HG02798 (cell line): ENCODE results near the gene SLC23A2.
"Not testable (repeated sequence)": the region's sequence is repeated elsewhere in the genome, so short reads cannot be mapped to it uniquely, and the experiment has no call there.

Experiments
- ATAC-seq: cut with Tn5 transposase; IDR thresholded peaks from one replicate; pipeline ENCODE4 v1.9.1; 2021; ENCODE audit warnings: mild to moderate bottlenecking; ENCODE audit not compliant: unreplicated experiment, poor library complexity

SLC23A2 gene

GRCh38 chr20:4856022-4856755 lies 145.1 kb downstream of the SLC23A2 start:
- ATAC-seq = no peak

- no peak for ATAC-seq
Measured at GRCh38 chr20:4855555-4855954, 145.8 kb downstream of the SLC23A2 start.

GRCh38 chr20:4855097-4855496 lies 146.2 kb downstream of the SLC23A2 start:
- no peak for ATAC-seq

GRCh38 chr20:4854561-4854901 lies 146.8 kb downstream of the SLC23A2 start:
- no peak for ATAC-seq

- ATAC-seq = no peak
Measured at GRCh38 chr20:4853757-4854560, 147.4 kb downstream of the SLC23A2 start.

GRCh38 chr20:4853004-4853403 lies 148.3 kb downstream of the SLC23A2 start:
- ATAC-seq = no peak

GRCh38 chr20:4850960-4851359 lies 150.3 kb downstream of the SLC23A2 start:
- ATAC-seq = no peak

GRCh38 chr20:4848829-4849228 lies 152.5 kb downstream of the SLC23A2 start:
- not testable (repeated sequence) for ATAC-seq

- ATAC-seq = no peak
Measured at GRCh38 chr20:4848041-4848440, 153.3 kb downstream of the SLC23A2 start.

- ATAC-seq = no peak
Measured at GRCh38 chr20:4846821-4847220, 154.5 kb downstream of the SLC23A2 start.

GRCh38 chr20:4844751-4845465 lies 156.4 kb downstream of the SLC23A2 start:
- no peak for ATAC-seq

GRCh38 chr20:4844325-4844724 lies 157.0 kb downstream of the SLC23A2 start:
- ATAC-seq = no peak

GRCh38 chr20:4840801-4841200 lies 160.5 kb downstream of the SLC23A2 start:
- no peak for ATAC-seq

GRCh38 chr20:4838526-4838925 lies 162.8 kb downstream of the SLC23A2 start:
- ATAC-seq = no peak

GRCh38 chr20:4837760-4838159 lies 163.6 kb downstream of the SLC23A2 start:
- ATAC-seq = no peak

- no peak for ATAC-seq
Measured at GRCh38 chr20:4836935-4837334, 164.4 kb downstream of the SLC23A2 start.

- ATAC-seq = no peak
Measured at GRCh38 chr20:4836473-4836872, 164.8 kb downstream of the SLC23A2 start.

GRCh38 chr20:4835244-4836177 lies 165.8 kb downstream of the SLC23A2 start:
- ATAC-seq = no peak

- ATAC-seq = no peak
Measured at GRCh38 chr20:4833074-4833728, 168.1 kb downstream of the SLC23A2 start.

- ATAC-seq = no peak
Measured at GRCh38 chr20:4832469-4832868, 168.8 kb downstream of the SLC23A2 start.
